ENCODE results near the gene ZNRF1.
"Not testable (repeated sequence)": the region's sequence is repeated elsewhere in the genome, so short reads cannot be mapped to it uniquely, and the experiment has no call there.

The ZNRF1 gene

DNA sequence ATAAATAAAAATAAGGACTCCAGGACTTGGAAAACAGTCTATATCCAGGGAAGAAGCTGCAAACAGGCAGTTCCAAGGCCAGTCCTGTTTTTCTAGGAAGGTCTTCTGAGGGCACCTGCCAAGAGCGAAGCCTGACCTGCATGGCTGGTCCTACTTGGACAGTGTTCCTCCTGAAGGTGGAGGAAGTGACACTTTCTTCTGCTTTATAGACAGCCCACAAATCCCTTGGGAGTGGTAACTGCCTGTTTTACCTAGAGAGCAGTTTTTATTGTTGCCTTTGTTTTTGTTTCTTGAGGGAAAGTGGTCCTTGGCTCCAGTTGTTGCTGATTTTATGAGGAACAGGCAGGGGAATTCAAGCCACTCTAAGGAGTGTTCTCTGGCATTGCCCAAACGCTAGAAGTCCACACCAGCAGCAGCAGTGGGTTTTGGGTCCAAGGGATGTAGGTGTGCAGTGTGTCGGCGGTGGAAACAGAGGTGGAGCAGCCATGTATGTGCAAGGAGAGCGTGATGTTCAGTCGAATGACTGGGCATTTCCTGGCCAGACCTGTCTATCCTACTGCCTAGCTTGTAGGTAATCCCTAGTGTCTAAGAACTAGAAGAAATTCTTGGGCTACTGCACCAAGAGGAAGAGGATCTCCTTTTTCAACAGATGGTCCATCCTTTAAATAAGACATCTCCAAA is 82.5 kb downstream of the ZNRF1 start:
- DNase-seq, result no peak

DNA sequence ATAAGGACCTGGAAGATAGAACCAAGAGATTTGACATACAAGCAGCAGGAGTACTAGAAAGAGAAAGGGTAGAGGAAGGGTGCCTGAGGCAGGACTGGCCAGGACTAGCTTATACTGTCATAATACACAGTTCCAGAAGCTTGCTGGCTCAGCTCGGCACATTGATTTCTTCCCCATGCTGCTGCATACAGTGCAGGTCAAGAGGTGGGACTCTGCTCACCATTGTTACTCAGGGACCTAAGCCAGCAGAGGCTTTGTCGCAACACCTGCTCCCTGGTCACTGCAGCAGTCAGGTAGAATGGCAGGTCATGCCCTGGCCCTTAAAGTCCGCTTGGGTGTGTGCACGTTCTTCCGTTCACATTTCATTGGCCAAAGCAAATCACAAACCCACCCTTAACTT is 85.0 kb downstream of the ZNRF1 start:
- no peak for DNase-seq

DNA sequence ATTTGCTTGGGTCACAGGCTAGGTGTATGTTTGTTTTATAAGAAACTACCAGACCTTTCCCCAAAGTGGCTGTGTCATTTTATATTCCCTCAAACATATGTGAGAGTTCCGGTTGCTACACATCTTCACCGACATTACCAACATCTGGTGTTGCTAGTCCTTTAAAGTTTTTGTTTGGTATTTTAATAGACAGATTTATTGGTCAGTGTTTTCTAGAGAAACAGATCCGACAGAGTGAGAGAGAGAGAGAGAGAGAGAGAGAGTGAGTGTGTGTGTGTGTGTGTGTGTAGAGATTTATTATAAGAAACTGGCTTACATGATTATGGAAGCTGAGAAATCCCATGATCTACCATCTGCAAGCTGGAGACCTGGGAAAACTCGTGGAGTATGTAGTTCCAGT is 86.7 kb downstream of the ZNRF1 start:
- no peak for DNase-seq

DNA sequence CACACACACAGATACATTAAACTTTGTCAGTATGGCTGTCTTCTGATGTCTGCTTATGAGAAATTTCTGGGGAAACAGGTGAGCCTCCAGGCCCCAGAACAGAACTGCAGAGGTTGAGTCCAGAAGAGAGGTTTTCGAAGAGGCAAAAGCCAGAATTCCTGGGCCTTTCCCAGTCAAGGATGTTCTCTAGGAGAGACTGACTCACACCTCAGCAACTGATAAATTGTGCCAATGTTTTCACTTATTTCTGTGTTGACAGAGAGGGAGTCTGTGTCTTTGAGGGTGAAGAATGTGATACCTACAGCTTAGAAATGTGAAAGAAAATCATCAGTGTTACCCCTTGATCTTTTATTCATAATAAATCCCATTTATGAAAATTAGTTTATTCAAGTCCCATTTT is 87.5 kb downstream of the ZNRF1 start:
- no peak for DNase-seq

DNA sequence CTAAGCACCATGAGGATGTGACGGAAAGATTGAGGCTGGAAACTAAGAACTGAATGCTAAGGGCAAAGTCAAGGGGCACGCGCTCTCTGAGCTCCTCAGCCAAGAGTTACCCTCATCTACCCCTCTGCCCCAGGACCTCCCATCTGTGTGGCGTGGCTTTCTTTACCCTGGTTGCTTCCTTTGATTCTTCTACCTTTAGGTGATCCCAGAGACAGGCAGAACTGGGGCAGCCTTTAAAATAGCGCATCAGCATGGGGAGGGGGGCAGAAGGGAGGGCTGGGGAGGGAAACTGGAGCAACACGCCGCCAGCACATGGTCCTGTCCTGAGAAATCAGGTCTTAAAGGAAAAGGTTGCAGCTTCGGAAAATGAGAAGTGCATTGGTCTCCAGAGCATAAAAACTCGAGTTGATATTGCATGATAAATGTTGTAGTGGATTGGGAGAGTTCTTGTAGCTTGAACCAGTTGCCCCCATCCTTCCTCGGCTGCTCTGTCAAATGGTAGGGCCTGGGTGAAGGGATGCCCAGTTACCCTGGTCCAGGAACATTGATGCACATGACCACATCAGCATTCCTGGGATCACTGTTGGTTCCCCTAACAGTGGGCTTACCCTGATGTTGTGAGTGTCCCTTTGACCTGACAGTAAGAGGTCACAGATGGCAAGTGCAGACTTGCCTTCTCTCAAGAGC is 88.0 kb downstream of the ZNRF1 start:
- DNase-seq, result no peak

DNA sequence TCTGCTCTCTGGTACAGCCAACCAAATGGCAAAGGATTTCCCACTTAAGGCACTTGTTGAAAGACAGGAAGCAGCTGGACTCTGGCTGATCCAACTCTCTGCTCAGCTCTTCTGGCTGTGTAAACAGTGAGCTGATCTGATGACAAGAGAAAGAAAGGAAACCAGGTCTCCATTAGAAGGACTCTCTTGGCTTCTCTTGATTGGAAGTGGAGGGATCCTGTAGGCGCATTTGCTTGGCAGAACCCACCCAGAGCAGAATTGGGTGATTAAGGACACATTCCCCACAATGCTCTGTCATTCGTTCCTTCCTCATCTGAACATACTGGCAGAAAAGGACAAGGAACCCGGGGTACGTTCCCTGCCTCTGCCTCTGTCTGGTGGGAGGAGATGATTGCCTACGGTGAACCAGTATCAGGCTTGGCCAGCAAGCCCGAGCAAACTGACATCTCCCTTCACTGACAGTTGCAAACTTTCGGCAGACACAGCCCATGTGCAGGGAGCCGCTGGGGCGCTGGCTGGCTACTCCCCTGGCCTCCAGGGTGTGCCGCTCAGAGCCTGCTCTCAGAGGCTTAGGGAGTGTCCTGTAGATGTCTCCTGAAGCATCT is 88.7 kb downstream of the ZNRF1 start:
- no peak for DNase-seq

DNA sequence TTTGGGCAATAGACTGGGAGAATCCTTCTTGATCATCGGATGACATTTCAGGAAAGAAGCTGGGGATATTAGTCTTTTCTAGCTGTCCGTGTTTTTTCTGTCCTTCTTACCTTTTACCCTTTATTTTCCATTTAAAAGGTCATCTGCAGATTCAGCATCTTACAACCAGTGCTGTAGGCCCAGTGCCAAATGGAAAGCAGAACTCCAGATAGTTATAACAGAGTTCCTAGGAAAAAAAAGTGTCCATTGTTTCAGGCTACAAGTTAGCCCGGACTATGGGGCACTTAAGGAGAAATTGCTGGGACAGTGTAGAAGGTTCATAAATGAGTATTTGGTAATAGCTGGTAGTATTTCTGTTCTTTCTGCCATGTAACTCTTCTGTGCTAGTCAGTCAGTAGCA is 89.4 kb downstream of the ZNRF1 start:
- no peak for DNase-seq

DNA sequence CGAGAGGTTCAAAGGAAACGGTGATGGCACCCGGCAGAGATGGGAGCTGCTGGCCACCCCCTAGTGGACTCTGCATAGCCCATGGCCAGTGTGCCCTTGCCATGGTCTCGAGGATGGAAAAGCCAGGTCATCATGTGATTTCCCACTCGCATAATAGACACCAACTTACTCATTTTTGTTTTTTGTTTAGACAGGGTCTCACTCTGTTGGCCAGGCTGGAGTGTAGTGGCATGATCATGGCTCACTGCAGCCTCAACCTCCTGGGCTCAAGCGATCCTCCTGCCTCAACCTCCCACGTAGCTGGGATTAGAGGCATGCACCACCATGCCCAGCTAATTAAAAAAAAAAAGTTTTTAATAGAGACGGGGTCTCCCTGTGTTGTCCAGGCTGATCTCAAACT is 90.1 kb downstream of the ZNRF1 start:
- no peak for DNase-seq

DNA sequence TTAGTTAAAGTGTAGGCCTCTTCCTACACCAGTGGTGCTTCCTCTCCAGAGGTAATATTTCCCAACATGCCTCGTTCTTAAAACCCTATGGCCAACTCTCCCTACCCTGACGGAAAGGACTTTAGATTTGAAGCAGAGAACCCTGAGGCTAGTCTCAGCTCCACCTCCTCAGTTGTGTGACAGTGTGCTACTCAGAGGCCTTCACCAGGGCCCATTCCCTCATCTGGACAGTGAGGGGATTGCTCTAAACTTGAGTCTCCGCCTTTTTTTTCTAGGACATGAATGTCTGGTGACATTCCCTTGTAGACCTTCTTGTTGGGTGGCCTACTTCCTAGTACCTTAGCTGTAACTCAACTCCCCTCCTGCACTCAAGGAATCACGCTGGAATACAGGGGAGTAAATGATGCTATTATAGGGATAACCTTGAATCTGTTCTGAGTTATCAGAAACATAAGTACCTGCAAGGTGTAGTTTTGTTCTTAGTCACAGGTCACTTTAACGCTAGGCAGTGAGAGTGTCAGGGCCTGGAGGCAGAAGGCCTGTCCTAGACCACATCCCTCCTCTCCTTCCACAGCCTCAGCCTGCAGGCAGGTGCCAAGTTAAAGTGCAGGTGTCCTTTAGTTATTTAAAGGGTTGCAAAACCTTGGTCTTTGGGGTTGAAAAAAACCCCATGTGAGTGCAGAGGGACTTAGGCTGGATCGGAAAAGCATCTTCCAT is 90.8 kb downstream of the ZNRF1 start:
- no peak for DNase-seq

DNA sequence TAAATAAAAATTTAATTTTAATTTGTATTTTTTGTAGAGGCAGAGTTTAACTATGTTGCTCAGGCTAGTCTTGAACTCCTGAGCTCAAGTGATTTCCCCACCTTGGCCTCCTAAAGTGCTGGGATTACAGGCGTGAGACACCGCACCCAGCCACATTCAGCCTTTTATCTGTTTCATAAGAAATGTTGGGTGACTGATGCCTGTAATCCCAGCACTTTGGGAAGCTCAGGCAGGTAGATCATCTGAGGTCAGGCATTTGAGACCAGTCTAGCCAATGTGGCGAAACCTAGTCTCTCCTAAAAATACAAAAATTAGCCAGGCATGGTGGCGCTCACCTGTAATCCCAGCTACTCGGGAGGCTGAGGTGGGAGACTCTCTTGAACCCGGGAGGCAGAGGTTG is 92.1 kb downstream of the ZNRF1 start:
- DNase-seq, result not testable (repeated sequence)

DNA sequence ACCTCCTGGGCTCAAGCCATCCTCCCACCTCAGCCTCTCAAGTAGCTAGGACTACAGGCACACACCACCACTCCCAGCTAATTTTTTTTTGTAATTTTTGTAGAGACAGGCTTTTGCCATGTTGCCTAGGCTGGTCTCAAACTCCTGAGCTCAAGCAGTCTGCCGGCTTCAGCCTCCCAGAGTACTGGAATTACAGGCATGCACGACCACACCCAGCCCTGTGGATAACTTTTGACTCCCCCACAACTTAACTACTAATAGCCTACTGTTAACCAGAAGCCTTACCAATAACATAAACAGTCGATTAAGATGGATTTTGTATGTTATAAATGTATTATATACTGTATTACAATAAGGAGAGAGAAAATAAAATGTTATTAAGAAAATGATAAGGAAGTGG is 92.8 kb downstream of the ZNRF1 start:
- DNase-seq, result not testable (repeated sequence)

DNA sequence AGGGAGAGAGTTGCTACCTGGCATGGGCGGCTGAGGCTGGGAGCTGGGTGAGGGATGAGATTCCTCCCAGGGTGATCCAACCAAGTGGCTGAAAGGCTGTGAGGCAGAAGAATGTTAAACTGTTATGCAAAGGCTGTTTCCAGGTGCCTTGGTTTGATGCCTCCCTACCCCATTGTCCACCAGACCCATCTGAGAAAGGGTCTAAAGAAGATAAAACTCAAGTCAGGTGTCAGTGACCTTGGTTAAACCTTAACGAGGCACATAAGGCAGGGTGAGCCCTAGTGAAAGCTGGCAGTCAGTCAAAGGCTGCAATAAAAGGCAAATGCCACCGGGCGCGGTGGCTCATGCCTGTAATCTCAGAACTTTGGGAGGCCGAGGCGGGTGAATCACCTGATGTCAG is 94.0 kb downstream of the ZNRF1 start:
- DNase-seq, result no peak

DNA sequence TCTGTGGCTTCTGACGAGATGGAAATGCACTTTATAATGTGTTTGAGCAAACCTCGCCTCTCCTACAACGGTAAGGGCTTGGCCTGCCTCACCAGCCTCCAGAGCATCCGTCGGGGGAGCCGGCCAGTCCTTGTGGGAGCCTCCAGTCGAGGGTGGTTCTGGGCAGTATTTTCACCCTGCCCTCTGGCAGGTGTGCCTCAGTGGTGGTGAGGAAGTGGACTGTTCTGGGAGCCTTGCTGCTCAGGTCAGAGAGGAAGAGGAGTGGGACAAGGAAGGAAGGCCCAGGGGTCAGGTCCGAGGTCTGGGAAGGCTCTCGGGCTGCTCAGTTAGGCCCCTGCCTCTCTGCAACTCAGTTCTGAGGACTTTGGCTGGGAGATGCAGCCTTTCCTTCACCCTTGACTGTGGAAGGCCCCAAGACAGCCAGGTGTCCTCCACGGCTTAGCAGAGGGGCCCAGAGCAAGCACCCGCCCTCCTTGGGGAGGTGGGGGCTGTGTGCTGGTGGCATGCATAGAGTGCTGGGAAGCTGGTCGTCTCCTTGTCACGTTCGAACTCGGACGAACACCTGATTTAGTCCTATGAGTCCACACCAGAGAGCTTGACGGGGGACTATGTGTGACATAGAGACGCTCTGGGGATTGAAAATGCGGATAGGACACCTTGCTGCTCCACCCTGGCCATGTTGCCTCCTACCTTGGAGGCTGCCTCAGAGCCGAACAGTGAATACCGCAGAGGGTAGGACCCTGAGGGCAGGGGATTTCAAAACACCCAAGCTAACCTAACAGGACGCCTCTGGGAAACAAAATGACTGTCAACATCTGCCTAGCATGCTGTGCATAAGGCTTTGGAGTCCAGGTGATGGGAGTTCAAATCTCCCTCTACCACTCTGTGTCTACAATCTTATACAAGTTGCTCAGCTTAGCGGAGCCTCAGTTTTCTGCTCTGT is 95.0 kb downstream of the ZNRF1 start:
- DNase-seq, result no peak

DNA sequence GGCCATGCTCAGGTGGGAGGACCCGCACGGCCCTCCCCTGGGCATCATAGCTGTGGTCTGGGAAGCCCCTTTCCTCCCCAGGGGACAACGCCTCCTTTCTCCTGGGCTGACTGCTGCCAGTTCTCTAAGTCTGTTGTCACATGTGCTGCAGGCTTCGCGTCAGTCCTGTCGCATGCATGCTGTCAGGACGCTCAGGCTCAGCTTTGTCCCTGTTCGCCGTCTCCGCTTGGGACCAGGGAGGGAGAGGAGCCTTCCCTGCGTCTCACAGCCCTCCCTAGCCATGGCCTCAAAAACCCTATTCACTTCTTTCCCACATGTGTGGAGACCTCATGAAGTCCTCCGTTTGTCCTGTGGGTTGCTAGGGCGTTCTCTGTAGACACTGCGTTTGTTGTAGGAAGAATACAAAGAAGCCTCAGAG is 96.4 kb downstream of the ZNRF1 start:
- no peak for DNase-seq

DNA sequence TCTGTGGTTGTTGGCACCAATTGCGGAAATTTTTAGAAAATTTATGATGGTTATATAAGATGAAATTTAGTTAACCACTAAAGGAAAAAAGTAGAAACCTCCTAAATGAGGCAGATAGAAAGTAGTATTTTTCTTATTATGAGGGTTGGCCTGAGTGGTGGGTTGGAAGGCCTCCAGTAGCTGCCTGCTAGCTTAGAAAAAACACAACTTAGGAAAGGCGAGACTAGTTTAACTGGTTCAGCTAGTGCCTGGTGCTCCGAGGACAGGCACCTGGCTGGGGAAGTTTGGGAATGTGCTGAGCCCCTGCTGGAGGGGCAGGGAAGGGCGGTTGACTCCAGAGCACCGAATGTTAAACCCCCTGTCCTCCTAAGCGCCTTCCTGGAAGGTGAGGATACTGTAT is 97.8 kb downstream of the ZNRF1 start:
- no peak for DNase-seq

DNA sequence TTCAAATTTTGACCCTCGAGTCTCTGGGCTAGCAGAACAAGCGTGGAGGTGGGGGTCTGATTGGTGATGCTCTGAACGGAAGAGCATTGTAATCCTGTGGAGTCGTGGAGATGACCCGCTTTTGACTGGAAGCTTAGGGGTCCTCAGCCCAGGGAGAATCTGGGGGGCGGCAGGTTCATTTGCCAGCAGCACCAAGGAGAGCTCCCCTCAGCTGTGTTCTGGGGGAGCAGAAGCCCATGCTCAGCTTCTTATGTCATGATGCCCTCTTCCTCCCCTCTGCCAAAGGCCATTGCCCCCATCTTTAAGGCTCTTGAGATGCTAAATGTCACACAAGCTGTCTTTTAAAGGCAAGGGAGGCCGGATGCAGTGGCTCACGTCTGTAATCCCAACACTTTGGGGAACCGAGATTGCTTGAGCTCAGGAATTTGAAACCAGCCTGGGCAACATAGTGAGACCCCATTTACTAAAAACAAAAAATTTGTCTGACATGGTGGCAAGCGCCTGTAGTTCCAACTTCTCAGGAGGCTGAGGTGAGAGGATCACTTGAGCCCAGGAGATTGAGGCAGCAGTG is 98.5 kb downstream of the ZNRF1 start:
- no peak for DNase-seq

DNA sequence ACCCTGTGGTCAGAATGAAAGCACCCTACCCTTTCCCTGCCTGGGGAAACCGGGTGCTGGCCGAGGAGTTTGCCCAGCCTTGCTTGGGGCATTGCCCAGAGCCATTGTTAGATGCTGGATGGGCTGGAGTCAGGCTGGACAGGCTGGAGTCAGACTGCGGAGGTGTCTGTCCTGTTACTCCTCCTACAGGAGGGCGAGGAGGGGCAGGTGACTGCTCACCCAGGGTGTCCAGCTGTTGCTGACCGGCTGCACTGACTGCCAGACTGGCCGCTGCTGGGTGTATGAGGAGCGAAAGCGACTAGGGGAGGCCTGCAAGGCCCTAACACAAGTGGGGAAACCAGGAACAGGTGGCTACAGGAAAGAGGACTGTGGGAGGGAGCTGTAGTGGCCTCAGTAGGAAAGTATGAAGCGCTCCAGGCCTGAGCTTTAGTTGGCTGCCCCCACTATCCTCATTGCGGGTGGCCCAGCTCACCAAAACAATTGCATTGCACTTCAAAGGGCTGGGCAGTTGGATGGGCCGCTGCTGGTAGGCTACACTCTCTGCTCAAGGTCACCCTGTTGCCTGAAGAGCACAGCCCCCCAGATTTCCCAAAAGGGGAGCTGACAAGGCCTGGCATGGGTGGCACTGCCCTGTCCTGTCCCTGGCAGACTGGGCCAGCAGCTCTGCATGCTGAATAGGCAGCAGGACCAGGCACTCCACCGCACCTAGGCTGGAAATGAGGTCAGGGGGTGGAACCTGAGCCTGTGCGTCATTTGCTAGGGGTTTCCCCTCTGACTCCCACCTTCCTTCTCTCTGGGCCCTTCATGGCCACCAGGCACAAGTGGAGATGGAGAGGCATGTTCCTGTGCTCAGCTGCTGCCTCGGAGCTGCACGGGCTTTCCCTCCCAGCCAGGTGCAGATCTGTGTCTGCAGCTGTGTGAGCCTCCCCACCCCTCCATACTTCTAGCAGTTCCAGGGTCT is 99.4 kb downstream of the ZNRF1 start:
- DNase-seq, result no peak

DNA sequence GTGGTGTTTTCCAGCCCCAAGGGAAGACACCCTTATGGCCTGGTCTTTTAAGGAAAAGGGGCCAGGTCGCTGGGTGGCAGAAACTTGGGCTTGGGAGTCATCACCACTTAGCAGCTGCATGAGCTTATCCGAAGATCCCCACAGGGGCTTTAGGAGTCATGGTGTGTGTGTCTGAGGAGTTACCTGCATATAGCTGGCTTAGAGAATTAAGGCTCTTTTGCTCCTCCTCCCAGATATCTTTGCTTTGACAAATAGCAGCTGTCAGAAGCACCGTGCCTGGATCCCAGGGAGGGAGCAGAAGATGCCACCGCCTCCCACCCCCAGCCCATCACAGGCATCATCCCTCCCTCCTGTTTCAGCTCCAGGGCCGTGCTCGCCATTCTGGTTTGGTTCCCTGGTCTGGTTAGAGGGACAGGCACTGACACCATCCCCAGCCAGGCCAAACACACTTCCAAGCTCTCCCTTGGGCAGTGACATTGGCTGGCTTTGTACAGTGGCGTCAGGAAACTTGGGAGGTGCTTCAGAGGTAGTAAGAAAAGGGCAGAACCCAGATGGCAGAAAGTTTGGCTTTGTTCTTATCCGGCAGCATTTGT is 100.3 kb downstream of the ZNRF1 start:
- no peak for DNase-seq

DNA sequence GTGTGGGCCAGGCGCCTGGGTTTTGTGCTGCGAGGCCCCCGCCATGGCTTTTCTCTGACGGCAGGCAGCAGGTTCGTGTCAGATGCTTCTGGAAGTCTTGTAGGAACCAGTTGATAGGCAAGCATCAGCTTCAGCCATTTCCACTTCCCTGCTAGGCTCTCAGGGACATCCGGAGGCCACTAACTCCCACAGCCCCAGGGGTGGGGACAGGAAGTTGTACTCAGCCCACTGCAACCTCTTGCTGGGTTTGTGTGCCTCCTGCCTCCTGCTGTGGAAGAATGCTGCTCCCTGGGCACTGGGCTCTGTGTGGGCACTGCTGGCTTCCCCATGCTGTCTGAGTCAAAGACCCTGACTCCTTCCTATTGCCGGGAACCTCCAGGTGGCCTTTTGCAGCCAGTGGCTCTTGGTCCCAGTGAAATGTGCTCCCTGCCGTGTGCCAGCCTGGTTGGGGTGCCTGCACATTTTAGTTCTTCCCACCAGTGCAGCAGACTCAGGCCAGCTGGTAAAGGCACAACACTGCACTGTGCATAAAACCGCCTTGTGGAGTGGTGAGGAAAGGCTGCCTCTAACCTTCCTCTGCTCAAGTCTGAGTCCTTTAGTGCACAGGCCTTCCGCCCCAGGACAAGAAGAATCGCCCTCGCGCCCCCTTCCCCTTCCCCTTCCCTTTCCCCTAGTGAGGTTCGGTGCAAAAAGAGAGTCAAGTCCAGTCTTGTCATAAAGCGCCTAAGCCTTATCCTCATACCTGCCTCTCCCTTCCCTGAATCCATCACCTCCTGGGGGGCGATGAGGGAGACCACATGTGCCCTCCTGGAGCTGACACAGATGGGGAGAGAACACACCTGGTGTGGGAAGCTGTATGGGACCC is 101.1 kb downstream of the ZNRF1 start:
- DNase-seq, result no peak

DNA sequence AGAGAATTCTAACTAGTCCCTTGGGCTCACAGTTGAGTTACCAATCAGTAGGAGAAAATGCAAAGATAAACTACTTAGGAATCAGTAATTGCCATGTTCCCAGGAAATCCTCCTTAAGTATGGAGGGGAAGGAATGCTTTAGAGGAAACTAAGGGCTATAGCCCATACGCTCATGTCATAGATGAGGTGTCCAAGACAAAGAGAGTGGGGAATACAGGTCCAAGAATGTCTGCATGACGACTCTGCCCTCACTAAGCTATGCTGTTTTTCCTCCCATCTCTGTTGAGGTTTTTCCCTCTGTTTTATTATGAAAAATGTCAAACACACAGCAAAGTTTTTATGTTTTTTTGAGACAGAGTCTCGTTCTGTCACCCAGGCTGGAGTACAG is 101.8 kb downstream of the ZNRF1 start:
- no peak for DNase-seq
